Smooth muscle cell (in vitro differentiated cells): ENCODE measurements around the gene COL16A1. TPM values are rescaled to one million over a fixed set of nuclear protein-coding genes. Genes with fewer than 3 reads are reported as not detected.

Source experiments
- DNase-seq: peaks from one replicate; lab custom pipeline; 2025; ENCODE audit not compliant: unreplicated experiment; lab: John Stamatoyannopoulos, UW
- H2AFZ ChIP-seq: fragments of 200-600 bp; sonication (generic); 2 replicates; pipeline ENCODE4 v1.6.0; 2016; ENCODE audit warnings: antibody characterized with exemption, low read depth, mild to moderate bottlenecking
- H3F3A ChIP-seq: fragments of 200-600 bp; sonication (generic); 2 replicates; pipeline ENCODE4 v1.6.0; 2017; ENCODE audit warnings: antibody characterized with exemption, low read depth
- H3K27ac ChIP-seq: fragments of 200-600 bp; sonication (generic); 2 replicates; pipeline ENCODE4 v1.5.1; 2016; ENCODE audit warnings: low read depth, mild to moderate bottlenecking
- H3K27me3 ChIP-seq: fragments of 200-600 bp; sonication (generic); 2 replicates; pipeline ENCODE4 v1.6.1; 2016; ENCODE audit warnings: low read depth, mild to moderate bottlenecking
- H3K36me3 ChIP-seq: fragments of 200-600 bp; sonication (generic); 2 replicates; pipeline ENCODE4 v1.5.1; 2016; ENCODE audit warnings: low read depth
- H3K4me1 ChIP-seq: fragments of 200-600 bp; sonication (generic); 2 replicates; pipeline ENCODE4 v1.5.1; 2016; ENCODE audit warnings: low read depth
- H3K4me2 ChIP-seq: fragments of 200-600 bp; sonication (generic); 2 replicates; pipeline ENCODE4 v1.6.0; 2016; ENCODE audit warnings: mild to moderate bottlenecking
- H3K4me3 ChIP-seq: fragments of 200-600 bp; sonication (generic); 2 replicates; pipeline ENCODE4 v1.5.1; 2016; ENCODE audit warnings: mild to moderate bottlenecking
- H3K79me2 ChIP-seq: fragments of 200-600 bp; sonication (generic); 2 replicates; pipeline ENCODE4 v1.6.0; 2016; ENCODE audit warnings: low read depth, mild to moderate bottlenecking
- H3K9ac ChIP-seq: fragments of 200-600 bp; sonication (generic); 2 replicates; pipeline ENCODE4 v1.6.0; 2016; ENCODE audit warnings: low read depth
- H3K9me3 ChIP-seq: fragments of 200-600 bp; sonication (generic); replicated peaks from 2 replicates; pipeline ENCODE4 v1.5.1; 2016; ENCODE audit warnings: low read depth
- H4K20me1 ChIP-seq: fragments of 200-600 bp; sonication (generic); 2 replicates; pipeline ENCODE4 v1.6.0; 2016; ENCODE audit warnings: low read depth
- whole genome bisulfite sequencing: methylation state at CpG from one replicate; pipeline ENCODE4 v1.1.7; 2016; ENCODE audit warnings: low lambda C conversion rate; 5-methylcytosine and 5-hydroxymethylcytosine counted together
- polyA plus RNA-seq: library from polyadenylated mRNA; unstranded; fragments of >200 nt; fragmentation: Nextera tagmentation; extraction: Ambion mirVana; gene quantifications from 2 replicates; pipeline ENCODE4 v1.2.1, GENCODE V29; 2016
- total RNA-seq: library from RNA; depleted of rRNA; stranded (reverse); fragments of >200 nt; gene quantifications from 2 replicates; pipeline ENCODE4 v1.2.3, GENCODE V29; 2014
- TF ChIP-seq, protein P1 (sequence below): fragments of 200-600 bp; sonication (generic); IDR thresholded peaks from 2 replicates; pipeline ENCODE4 v1.5.1; 2017; ENCODE audit warnings: borderline replicate concordance, mild to moderate bottlenecking, antibody characterized with exemption; ENCODE audit not compliant: insufficient read depth, poor library complexity, severe bottlenecking

COL16A1 gene
- total and polyA plus RNA-seq, 2 experiments from 2014 or later = 67.3 to 152 TPM

DNA sequence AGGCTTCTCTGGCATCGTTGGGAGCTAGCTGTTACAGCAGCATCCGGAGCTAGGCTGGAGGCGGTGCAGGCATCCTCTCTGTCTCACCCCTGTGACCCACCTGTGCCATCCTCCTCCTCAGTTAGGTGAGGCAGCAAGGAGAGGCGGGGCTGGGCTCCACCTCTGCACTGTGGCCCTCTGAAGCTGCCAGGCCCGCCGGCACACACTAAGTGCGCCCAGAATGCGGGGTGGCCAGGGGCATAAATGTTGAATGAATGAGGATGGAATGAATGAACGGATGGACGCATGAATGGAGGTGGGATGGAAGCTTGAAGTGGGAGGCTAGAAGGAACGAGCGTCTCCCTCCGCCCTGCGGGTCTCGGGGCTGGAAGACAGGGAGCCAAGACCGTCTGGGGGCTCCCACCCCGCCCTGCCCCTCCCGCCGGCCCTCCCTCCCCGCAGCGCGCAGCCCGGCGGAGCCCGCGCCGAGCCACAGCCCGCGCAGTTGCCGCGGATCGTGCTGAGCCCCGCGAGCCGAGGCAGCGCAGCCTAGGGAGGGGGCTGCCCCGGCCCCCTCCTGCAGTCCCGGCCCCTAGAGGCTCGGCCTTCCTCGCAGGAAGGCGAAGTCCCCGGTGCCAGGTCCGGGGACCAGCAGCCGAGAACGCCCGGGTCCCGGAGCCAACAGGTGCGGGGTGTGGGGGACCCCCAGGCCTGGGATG, 86.5 kb downstream of the COL16A1 start, which contains the start of gene HCRTR1:
TSS of gene HCRTR1 (plus strand) at position 472 of the 698 bp plus-strand sequence. CDS start 1,504 bp downstream, outside the sequence.
- no peaks in the 10 kb centered on the region for H3K79me2 ChIP-seq
- H3K36me3 ChIP-seq = no peaks in the 10 kb centered on the region
- no peaks in the 10 kb centered on the region for H3K9me3 ChIP-seq
- no peak within 1 kb of the TSS for H3K27ac ChIP-seq
- H2AFZ ChIP-seq = peak within 1 kb of the TSS; percentile 69
- peak within 1 kb of the TSS; percentile 70 for H3K4me3 ChIP-seq
- no peak within 1 kb of the TSS for H3K9ac ChIP-seq
- H3F3A ChIP-seq = no peaks in the 10 kb centered on the region
- 30% methylated on average over 16 of the region's 48 CpGs for WGBS
- TF ChIP-seq, protein P1, sequence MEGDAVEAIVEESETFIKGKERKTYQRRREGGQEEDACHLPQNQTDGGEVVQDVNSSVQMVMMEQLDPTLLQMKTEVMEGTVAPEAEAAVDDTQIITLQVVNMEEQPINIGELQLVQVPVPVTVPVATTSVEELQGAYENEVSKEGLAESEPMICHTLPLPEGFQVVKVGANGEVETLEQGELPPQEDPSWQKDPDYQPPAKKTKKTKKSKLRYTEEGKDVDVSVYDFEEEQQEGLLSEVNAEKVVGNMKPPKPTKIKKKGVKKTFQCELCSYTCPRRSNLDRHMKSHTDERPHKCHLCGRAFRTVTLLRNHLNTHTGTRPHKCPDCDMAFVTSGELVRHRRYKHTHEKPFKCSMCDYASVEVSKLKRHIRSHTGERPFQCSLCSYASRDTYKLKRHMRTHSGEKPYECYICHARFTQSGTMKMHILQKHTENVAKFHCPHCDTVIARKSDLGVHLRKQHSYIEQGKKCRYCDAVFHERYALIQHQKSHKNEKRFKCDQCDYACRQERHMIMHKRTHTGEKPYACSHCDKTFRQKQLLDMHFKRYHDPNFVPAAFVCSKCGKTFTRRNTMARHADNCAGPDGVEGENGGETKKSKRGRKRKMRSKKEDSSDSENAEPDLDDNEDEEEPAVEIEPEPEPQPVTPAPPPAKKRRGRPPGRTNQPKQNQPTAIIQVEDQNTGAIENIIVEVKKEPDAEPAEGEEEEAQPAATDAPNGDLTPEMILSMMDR = no peak
- H4K20me1 ChIP-seq = no peaks in the 10 kb centered on the region
- H3K4me1 ChIP-seq = no peaks in the 10 kb centered on the region
- H3K27me3 ChIP-seq = peaks cover 8% of the 10 kb centered on the region
- no peak for DNase-seq
- H3K4me2 ChIP-seq = peak within 1 kb of the TSS; percentile 100

DNA sequence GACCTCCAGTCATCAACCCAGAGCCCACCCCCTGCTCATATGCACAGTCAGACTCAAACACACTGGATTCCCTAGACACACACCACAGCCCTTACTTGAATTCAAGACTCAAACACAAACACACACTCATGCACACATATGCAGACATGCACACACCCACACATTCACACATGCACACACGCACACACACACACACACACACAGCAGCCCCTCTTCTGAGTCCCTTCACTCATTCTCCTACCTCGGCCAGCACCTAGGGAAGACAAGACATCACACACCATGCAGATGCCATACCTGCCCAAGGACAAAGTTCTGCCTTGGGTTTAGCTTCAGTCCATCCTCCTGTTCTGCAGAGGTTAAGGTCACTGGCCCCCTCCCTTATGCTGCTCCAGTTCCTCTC, 87.9 kb downstream of the COL16A1 start:
- no peak overlapping the region for H3K9ac ChIP-seq
- no peaks in the 10 kb centered on the region for H3K36me3 ChIP-seq
- peaks cover 8% of the 10 kb centered on the region for H3K27me3 ChIP-seq
- TF ChIP-seq, protein P1 = no peak
- 90% methylated on average over 2 of the region's 2 CpGs for WGBS
- H3K79me2 ChIP-seq = no peaks in the 10 kb centered on the region
- no peaks in the 10 kb centered on the region for H3F3A ChIP-seq
- H4K20me1 ChIP-seq = no peaks in the 10 kb centered on the region
- H3K4me1 ChIP-seq = no peaks in the 10 kb centered on the region
- no peak overlapping the region for H2AFZ ChIP-seq
- DNase-seq = no peak
- H3K9me3 ChIP-seq = no peaks in the 10 kb centered on the region
- H3K27ac ChIP-seq = no peak overlapping the region
- H3K4me3 ChIP-seq = no peak overlapping the region
- H3K4me2 ChIP-seq = no peak overlapping the region

DNA sequence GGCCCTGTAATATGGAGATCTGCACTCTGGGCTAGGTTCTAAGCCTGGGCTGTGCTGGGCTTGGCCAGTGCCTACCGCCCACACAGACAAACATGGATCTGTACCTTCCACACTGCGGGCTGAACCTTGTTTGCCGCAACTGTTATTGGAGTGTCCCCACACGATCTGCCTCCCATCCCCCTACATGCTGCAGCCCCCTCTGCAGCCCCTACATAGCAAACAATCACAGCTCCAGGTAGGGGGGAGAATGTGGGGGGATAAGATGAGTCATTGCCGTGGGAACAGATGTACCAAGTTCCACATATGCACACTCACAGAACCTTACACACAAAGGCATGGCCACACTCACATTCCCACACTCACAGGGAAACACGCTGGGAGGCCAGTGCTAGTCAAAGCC, 88.4 kb downstream of the COL16A1 start:
- 92% methylated on average over 5 of the region's 6 CpGs for WGBS
- Histone ChIP-seq H3F3A (no peaks in the 10 kb centered on the region), H4K20me1 (no peaks in the 10 kb centered on the region), H3K4me3 (no peak overlapping the region), H3K4me1 (no peaks in the 10 kb centered on the region), H3K9me3 (no peaks in the 10 kb centered on the region), H3K79me2 (no peaks in the 10 kb centered on the region), H3K27me3 (peaks cover 8% of the 10 kb centered on the region), H3K36me3 (no peaks in the 10 kb centered on the region), H3K27ac (no peak overlapping the region), H3K4me2 (no peak overlapping the region), H3K9ac (no peak overlapping the region), H2AFZ (no peak overlapping the region)
- TF ChIP-seq, protein P1 = no peak
- DNase-seq = no peak
